RWPE2 (cell line): ENCODE data around the gene BCAS1.

Source experiments
- ATAC-seq: fragments of 200-7000 bp; cut with Tn5 transposase; 3 replicates; pipeline ENCODE4 v1.9.1; 2021; ENCODE audit warnings: low read depth
- DNase-seq: peaks from one replicate; pipeline ENCODE4 v3.0.0-alpha.2; 2020; ENCODE audit warnings: low spot score
- H3K27ac ChIP-seq: fragments of 450-650 bp; 2 replicates; pipeline ENCODE4 v1.5.1; 2017; ENCODE audit warnings: mild to moderate bottlenecking; ENCODE audit not compliant: poor library complexity, severe bottlenecking
- H3K27me3 ChIP-seq: fragments of 250-450 bp; sonication (Bioruptor Pico); 2 replicates; pipeline ENCODE4 v1.5.1; 2021; ENCODE audit warnings: mild to moderate bottlenecking, moderate library complexity; ENCODE audit not compliant: insufficient read depth, poor library complexity, severe bottlenecking
- H3K36me3 ChIP-seq: fragments of 250-450 bp; sonication (Bioruptor Pico); 2 replicates; pipeline ENCODE4 v1.5.1; 2020; ENCODE audit warnings: low read depth, mild to moderate bottlenecking, moderate library complexity
- H3K4me1 ChIP-seq: fragments of 250-450 bp; sonication (Bioruptor Pico); 2 replicates; pipeline ENCODE4 v1.5.1; 2021; ENCODE audit warnings: mild to moderate bottlenecking, moderate library complexity; ENCODE audit not compliant: insufficient read depth, poor library complexity, severe bottlenecking
- H3K4me3 ChIP-seq: fragments of 250-450 bp; sonication (Bioruptor Pico); 2 replicates; pipeline ENCODE4 v1.5.1; 2021; ENCODE audit warnings: mild to moderate bottlenecking, moderate library complexity; ENCODE audit not compliant: severe bottlenecking
- H3K9me3 ChIP-seq: fragments of 250-450 bp; sonication (Bioruptor Pico); 2 replicates; pipeline ENCODE4 v1.5.1; 2021; ENCODE audit warnings: mild to moderate bottlenecking, moderate library complexity; ENCODE audit not compliant: severe bottlenecking
- CTCF ChIP-seq: fragments of 450-650 bp; IDR thresholded peaks from one replicate; pipeline ENCODE4 v1.5.1; 2017; ENCODE audit warnings: mild to moderate bottlenecking, moderate library complexity; ENCODE audit not compliant: poor library complexity, severe bottlenecking

The BCAS1 gene

GRCh38 chr20:53901497-53902096 is 168.8 kb downstream of the BCAS1 start:
- Histone ChIP-seq H3K27me3 (no peaks in the 10 kb centered on the region), H3K4me1 (peaks cover 57% of the 10 kb centered on the region), H3K9me3 (no peaks in the 10 kb centered on the region), H3K36me3 (no peaks in the 10 kb centered on the region), H3K27ac (peak overlapping the region; percentile 97), H3K4me3 (no peak overlapping the region)
- no peak for ATAC-seq
- no peak for DNase-seq
- TF ChIP-seq CTCF: no peak

- ATAC-seq (peak; percentile 10), DNase-seq (no peak)
- no peak for TF ChIP-seq CTCF
Observed at GRCh38 chr20:53901064-53901463, 169.3 kb downstream of the BCAS1 start.

GRCh38 chr20:53900380-53900999 is 169.9 kb downstream of the BCAS1 start:
- ATAC-seq (peak; percentile 44), DNase-seq (no peak)
- TF ChIP-seq CTCF: no peak
- H3K36me3 ChIP-seq: no peaks in the 10 kb centered on the region
- no peaks in the 10 kb centered on the region for H3K9me3 ChIP-seq
- peaks cover 48% of the 10 kb centered on the region for H3K4me1 ChIP-seq
- H3K27ac ChIP-seq: peak overlapping the region; percentile 97
- H3K27me3 ChIP-seq: no peaks in the 10 kb centered on the region
- no peak overlapping the region for H3K4me3 ChIP-seq

More at GRCh38 chr20:53901064-53901463, 169.3 kb downstream of the BCAS1 start:
- no peak overlapping the region for H3K4me3 ChIP-seq
- H3K9me3 ChIP-seq: no peaks in the 10 kb centered on the region
- H3K27me3 ChIP-seq: no peaks in the 10 kb centered on the region
- H3K36me3 ChIP-seq: no peaks in the 10 kb centered on the region
- peak overlapping the region; percentile 97 for H3K27ac ChIP-seq
- peaks cover 52% of the 10 kb centered on the region for H3K4me1 ChIP-seq

- DNase-seq (peak; percentile 92), ATAC-seq (peak; percentile 85)
- Histone ChIP-seq H3K36me3 (no peaks in the 10 kb centered on the region), H3K27me3 (no peaks in the 10 kb centered on the region), H3K27ac (peak overlapping the region; percentile 97), H3K9me3 (no peaks in the 10 kb centered on the region), H3K4me1 (peaks cover 48% of the 10 kb centered on the region), H3K4me3 (no peak overlapping the region)
- TF ChIP-seq CTCF: no peak
Observed at GRCh38 chr20:53899351-53900167, 170.8 kb downstream of the BCAS1 start.
